ENCODE measurements around the gene ADARB1. TPM values are rescaled to one million over a fixed set of nuclear protein-coding genes. Genes with fewer than 3 reads are reported as not detected.

Gene ADARB1
- total and polyA plus RNA-seq, 2 experiments from 2014 or later: 4.8 to 14.8 TPM

GRCh38 chr21:45045481-45045880 lies 28.9 kb upstream of the ADARB1 start:
- Histone ChIP-seq H4K20me1 (replicated peaks; ENCODE audit: insufficient read depth) (no peaks in the 10 kb centered on the region), H3K4me3 (no peak overlapping the region), H3K79me2 (replicated peaks; ENCODE audit: insufficient read depth) (no peaks in the 10 kb centered on the region), H3K36me3 (ENCODE audit: insufficient read depth) (no peaks in the 10 kb centered on the region), H3K27me3 (ENCODE audit: insufficient read depth) (no peaks in the 10 kb centered on the region), H3K4me1 (ENCODE audit: insufficient read depth) (peaks cover 5% of the 10 kb centered on the region), H3K27ac (ENCODE audit: low read depth) (no peak overlapping the region), H3K9me2 (ENCODE audit: insufficient read depth) (no peaks in the 10 kb centered on the region), H2AFZ (no peak overlapping the region), H3K4me2 (no peak overlapping the region), H3F3A (replicated peaks; ENCODE audit: low read depth) (no peaks in the 10 kb centered on the region)
- H3K9me3 Mint-ChIP-seq: peaks cover 11% of the 10 kb centered on the region
- no peak overlapping the region for H3K27ac Mint-ChIP-seq
- ATAC-seq: no peak
- H3K4me3 Mint-ChIP-seq: no peak overlapping the region
- no peaks in the 10 kb centered on the region; the same call in 2 of the 3 replicates for H3K36me3 Mint-ChIP-seq (ENCODE audit: low read depth)
- DNase-seq (ENCODE audit: low spot score): no peak
- TF ChIP-seq STAT1 (IDR thresholded peaks at IDR 0.05; ENCODE audit: unreplicated experiment) (no peak), EZH2 (IDR thresholded peaks at IDR 0.05; ENCODE audit: low read depth, unreplicated experiment) (no peak)
- H3K27me3 Mint-ChIP-seq (ENCODE audit: insufficient read depth, low read depth, poor library complexity): no peaks in the 10 kb centered on the region
- H3K4me1 Mint-ChIP-seq: peaks cover 12% of the 10 kb centered on the region

GRCh38 chr21:45047257-45047656 lies 27.1 kb upstream of the ADARB1 start:
- Mint-ChIP-seq H3K36me3 (ENCODE audit: low read depth) (no peaks in the 10 kb centered on the region; the same call in 2 of the 3 replicates), H3K4me3 (no peak overlapping the region), H3K4me1 (peaks cover 25% of the 10 kb centered on the region), H3K27me3 (ENCODE audit: insufficient read depth, low read depth, poor library complexity) (no peaks in the 10 kb centered on the region), H3K27ac (no peak overlapping the region), H3K9me3 (peaks cover 11% of the 10 kb centered on the region)
- no peaks in the 10 kb centered on the region for H3K79me2 ChIP-seq (replicated peaks; ENCODE audit: insufficient read depth)
- H3F3A ChIP-seq (replicated peaks; ENCODE audit: low read depth): no peaks in the 10 kb centered on the region
- no peak for DNase-seq (ENCODE audit: low spot score)
- H3K36me3 ChIP-seq (ENCODE audit: insufficient read depth): no peaks in the 10 kb centered on the region
- ATAC-seq: no peak
- no peak overlapping the region for H3K27ac ChIP-seq (ENCODE audit: low read depth)
- H3K4me2 ChIP-seq: no peak overlapping the region
- no peak overlapping the region for H3K4me3 ChIP-seq
- H3K4me1 ChIP-seq (ENCODE audit: insufficient read depth): peaks cover 17% of the 10 kb centered on the region
- no peak overlapping the region for H2AFZ ChIP-seq
- no peaks in the 10 kb centered on the region for H3K9me2 ChIP-seq (ENCODE audit: insufficient read depth)
- no peaks in the 10 kb centered on the region for H3K27me3 ChIP-seq (ENCODE audit: insufficient read depth)
- H4K20me1 ChIP-seq (replicated peaks; ENCODE audit: insufficient read depth): no peaks in the 10 kb centered on the region
- TF ChIP-seq JUNB (IDR thresholded peaks at IDR 0.05; ENCODE audit: unreplicated experiment) (no peak), NANOG (IDR thresholded peaks at IDR 0.05; ENCODE audit: borderline replicate concordance) (no peak), EZH2phosphoT487 (IDR thresholded peaks at IDR 0.05; ENCODE audit: unreplicated experiment) (no peak), STAT1 (IDR thresholded peaks at IDR 0.05; ENCODE audit: unreplicated experiment) (no peak), ZNF331 (CRISPR knock-in tag; IDR thresholded peaks at IDR 0.05; ENCODE audit: low read depth) (no peak), ETS1 (IDR thresholded peaks at IDR 0.05) (no peak), REST (IDR thresholded peaks at IDR 0.05; ENCODE audit: unreplicated experiment) (no peak), ZNF462 (CRISPR knock-in tag; IDR thresholded peaks at IDR 0.05) (no peak), CTCF (conservative IDR thresholded peaks at IDR 0.05; ENCODE audit: low read depth in 2 of 2) (no peak)
